ENCODE results near the gene DIO1. TPM values are rescaled to one million over a fixed set of nuclear protein-coding genes. Genes with fewer than 3 reads are reported as not detected.

DIO1 gene
- total RNA-seq, 1 donor from 2014 or later = not detected

DNA sequence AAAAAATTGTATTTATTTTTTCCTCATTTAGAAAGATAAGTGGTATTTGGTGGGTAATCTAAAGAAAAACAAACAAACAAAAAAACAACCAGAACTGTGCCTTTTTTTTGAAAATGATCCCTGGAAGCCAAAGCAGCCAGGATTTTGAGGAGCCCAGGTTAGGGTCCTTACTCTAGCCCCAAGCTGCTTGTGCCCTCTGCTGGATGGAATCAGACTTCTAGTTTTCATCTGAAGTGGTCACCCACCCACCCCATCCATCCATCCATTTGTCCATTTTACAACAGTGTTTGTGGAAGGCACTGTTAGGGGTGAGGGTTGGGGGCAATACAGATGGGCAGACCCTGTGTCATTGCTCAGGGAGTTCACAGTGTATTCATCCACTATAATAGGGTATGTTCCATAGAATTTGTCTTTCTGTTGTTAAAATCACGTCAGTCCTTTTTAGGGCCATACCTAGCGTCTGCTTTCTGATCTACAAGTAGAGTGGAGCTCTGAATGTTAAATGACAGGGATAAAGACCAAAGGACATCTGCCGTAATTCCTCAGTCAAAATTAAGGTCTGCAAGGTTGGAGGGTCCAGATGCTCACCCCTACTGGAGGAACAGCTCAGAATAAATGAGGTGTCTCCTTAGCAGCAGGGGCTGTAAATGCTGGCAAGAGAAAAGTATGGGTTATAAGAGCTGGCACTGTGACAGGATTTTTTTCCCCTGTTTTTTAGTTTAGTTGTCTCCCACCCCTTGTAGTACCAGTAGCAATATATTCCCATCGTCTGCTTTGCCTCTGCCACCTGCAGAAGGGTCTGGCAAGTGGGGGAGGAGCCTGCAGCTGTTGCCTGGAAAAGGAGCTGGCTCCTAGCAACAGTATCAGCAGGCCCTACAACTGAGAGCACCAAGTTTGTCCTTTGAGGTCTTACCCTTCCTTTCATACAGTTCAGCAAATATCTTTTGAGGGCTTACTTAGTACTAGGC is 55.3 kb downstream of the DIO1 start:
- Mint-ChIP-seq H3K4me1 (peaks cover 41% of the 10 kb centered on the region), H3K36me3 (peaks cover 9% of the 10 kb centered on the region), H3K27me3 (ENCODE audit: insufficient read depth, low read depth) (no peaks in the 10 kb centered on the region), H3K27ac (peak overlapping the region; percentile 70), H3K9me3 (no peaks in the 10 kb centered on the region), H3K4me3 (peak overlapping the region; percentile 56)
- Histone ChIP-seq H3K36me3 (peaks cover 8% of the 10 kb centered on the region), H3K27me3 (no peaks in the 10 kb centered on the region), H2AFZ (replicated peaks) (no peak overlapping the region), H3K27ac (no peak overlapping the region), H4K20me1 (ENCODE audit: low read depth) (peaks cover 23% of the 10 kb centered on the region), H3K9me3 (ENCODE audit: low read depth) (no peaks in the 10 kb centered on the region), H3K4me3 (no peak overlapping the region), H3F3A (ENCODE audit: low read depth) (peaks cover 18% of the 10 kb centered on the region), H3K79me2 (ENCODE audit: low read depth) (peaks cover 69% of the 10 kb centered on the region), H3K4me1 (peaks cover 26% of the 10 kb centered on the region), H3K4me2 (peak overlapping the region; percentile 93), H3K9ac (no peak overlapping the region)
- DNase-seq (ENCODE audit: low spot score) = peak; percentile 77
- TF ChIP-seq, protein P1, sequence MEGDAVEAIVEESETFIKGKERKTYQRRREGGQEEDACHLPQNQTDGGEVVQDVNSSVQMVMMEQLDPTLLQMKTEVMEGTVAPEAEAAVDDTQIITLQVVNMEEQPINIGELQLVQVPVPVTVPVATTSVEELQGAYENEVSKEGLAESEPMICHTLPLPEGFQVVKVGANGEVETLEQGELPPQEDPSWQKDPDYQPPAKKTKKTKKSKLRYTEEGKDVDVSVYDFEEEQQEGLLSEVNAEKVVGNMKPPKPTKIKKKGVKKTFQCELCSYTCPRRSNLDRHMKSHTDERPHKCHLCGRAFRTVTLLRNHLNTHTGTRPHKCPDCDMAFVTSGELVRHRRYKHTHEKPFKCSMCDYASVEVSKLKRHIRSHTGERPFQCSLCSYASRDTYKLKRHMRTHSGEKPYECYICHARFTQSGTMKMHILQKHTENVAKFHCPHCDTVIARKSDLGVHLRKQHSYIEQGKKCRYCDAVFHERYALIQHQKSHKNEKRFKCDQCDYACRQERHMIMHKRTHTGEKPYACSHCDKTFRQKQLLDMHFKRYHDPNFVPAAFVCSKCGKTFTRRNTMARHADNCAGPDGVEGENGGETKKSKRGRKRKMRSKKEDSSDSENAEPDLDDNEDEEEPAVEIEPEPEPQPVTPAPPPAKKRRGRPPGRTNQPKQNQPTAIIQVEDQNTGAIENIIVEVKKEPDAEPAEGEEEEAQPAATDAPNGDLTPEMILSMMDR (IDR thresholded peaks at IDR 0.05) = peak; percentile 74
- no peak for TF ChIP-seq EZH2phosphoT487 (IDR thresholded peaks at IDR 0.05)

GRCh38 chr1:53951697-53952096 is 57.7 kb downstream of the DIO1 start:
- TF ChIP-seq, protein P1 (IDR thresholded peaks at IDR 0.05) = no peak
- no peak for TF ChIP-seq EZH2 (IDR thresholded peaks at IDR 0.05)
- no peak for TF ChIP-seq EZH2phosphoT487 (IDR thresholded peaks at IDR 0.05)
- Histone ChIP-seq H3K4me3 (no peak overlapping the region), H3K36me3 (peaks cover 8% of the 10 kb centered on the region), H3K4me1 (peaks cover 29% of the 10 kb centered on the region), H2AFZ (replicated peaks) (no peak overlapping the region), H3K27ac (no peak overlapping the region), H3K9me3 (ENCODE audit: low read depth) (no peaks in the 10 kb centered on the region), H3F3A (ENCODE audit: low read depth) (peaks cover 28% of the 10 kb centered on the region), H3K79me2 (ENCODE audit: low read depth) (peaks cover 60% of the 10 kb centered on the region), H3K27me3 (no peaks in the 10 kb centered on the region), H3K4me2 (no peak overlapping the region), H3K9ac (no peak overlapping the region), H4K20me1 (ENCODE audit: low read depth) (peaks cover 33% of the 10 kb centered on the region)
- no peak overlapping the region for H3K4me3 Mint-ChIP-seq
- H3K36me3 Mint-ChIP-seq = peaks cover 7% of the 10 kb centered on the region
- H3K9me3 Mint-ChIP-seq = no peaks in the 10 kb centered on the region
- DNase-seq (ENCODE audit: low spot score) = no peak
- H3K4me1 Mint-ChIP-seq = peaks cover 33% of the 10 kb centered on the region
- no peaks in the 10 kb centered on the region for H3K27me3 Mint-ChIP-seq (ENCODE audit: insufficient read depth, low read depth)
- H3K27ac Mint-ChIP-seq = no peak overlapping the region

DNA sequence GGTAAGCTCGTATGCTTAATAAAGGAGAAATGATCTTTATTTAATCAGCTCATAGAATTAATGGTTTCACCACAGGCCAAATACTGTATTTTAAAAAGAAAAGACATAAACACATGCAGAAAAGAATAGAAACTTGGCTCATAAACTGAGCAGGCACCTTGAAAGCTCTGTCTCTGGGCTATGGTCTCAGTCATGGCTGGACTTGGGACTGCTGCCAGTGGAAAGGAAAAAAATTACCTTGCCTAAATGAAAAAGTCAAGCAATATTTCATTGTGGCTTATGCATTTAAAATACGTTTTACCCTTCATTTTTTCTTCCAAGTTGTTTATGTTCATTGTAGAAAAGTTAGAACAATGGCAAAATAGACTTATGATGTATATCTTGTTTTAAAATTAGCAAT is 60.1 kb downstream of the DIO1 start:
- H3K4me3 ChIP-seq = no peak overlapping the region
- no peak overlapping the region for H3K27ac Mint-ChIP-seq
- H3K9me3 Mint-ChIP-seq = no peaks in the 10 kb centered on the region
- no peak for DNase-seq (ENCODE audit: low spot score)
- peaks cover 16% of the 10 kb centered on the region for H3K36me3 Mint-ChIP-seq
- no peak overlapping the region for H3K9ac ChIP-seq
- H3K9me3 ChIP-seq (ENCODE audit: low read depth) = no peaks in the 10 kb centered on the region
- peaks cover 8% of the 10 kb centered on the region for H3K36me3 ChIP-seq
- no peaks in the 10 kb centered on the region for H3K27me3 ChIP-seq
- H3K4me3 Mint-ChIP-seq = no peak overlapping the region
- H3K4me1 Mint-ChIP-seq = peaks cover 15% of the 10 kb centered on the region
- peaks cover 33% of the 10 kb centered on the region for H4K20me1 ChIP-seq (ENCODE audit: low read depth)
- no peaks in the 10 kb centered on the region for H3K27me3 Mint-ChIP-seq (ENCODE audit: insufficient read depth, low read depth)
- no peak overlapping the region for H2AFZ ChIP-seq (replicated peaks)
- H3K27ac ChIP-seq = no peak overlapping the region
- peaks cover 37% of the 10 kb centered on the region for H3K79me2 ChIP-seq (ENCODE audit: low read depth)
- peaks cover 20% of the 10 kb centered on the region for H3K4me1 ChIP-seq
- no peak overlapping the region for H3K4me2 ChIP-seq
- peaks cover 17% of the 10 kb centered on the region for H3F3A ChIP-seq (ENCODE audit: low read depth)
- TF ChIP-seq EZH2phosphoT487 (IDR thresholded peaks at IDR 0.05) (no peak), EZH2 (IDR thresholded peaks at IDR 0.05) (no peak)
- TF ChIP-seq, protein P1 (IDR thresholded peaks at IDR 0.05) = no peak
